OCI-LY3 (cell line): Measurements from ENCODE around the gene SCUBE2.

Experiments
- EZH2phosphoT487 ChIP-seq: fragments of 200-600 bp; shearing (Covaris generic); IDR thresholded peaks from 2 replicates; pipeline ENCODE4 v1.6.1; 2018; ENCODE audit warnings: antibody characterized with exemption, mixed run types, low read depth
- TF ChIP-seq, protein P1 (sequence below): fragments of 200-600, 300-600 bp; sonication (generic); IDR thresholded peaks from 2 replicates; pipeline ENCODE4 v1.5.1; 2014; ENCODE audit warnings: antibody characterized with exemption, low read length, low read depth

DNA sequence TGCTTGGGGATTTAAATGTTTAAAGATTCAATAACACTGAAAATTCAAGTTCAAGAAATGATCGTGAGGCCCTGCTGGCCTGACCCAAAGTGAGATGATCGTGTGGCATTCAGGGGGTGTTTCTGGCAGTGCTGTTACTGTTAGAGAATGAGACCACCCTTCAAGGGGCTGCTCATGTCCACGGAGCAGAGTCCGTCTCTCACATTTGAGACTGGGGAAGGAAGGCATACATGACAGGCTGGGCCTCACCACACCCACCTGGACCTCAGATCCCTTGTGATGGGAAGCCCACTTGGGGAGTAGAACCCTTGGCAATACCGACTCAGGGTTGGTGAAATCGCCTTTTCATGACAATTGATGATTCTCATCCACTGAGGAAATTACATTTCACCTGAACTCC is 71.5 kb downstream of the SCUBE2 start:
- TF ChIP-seq, protein P1, sequence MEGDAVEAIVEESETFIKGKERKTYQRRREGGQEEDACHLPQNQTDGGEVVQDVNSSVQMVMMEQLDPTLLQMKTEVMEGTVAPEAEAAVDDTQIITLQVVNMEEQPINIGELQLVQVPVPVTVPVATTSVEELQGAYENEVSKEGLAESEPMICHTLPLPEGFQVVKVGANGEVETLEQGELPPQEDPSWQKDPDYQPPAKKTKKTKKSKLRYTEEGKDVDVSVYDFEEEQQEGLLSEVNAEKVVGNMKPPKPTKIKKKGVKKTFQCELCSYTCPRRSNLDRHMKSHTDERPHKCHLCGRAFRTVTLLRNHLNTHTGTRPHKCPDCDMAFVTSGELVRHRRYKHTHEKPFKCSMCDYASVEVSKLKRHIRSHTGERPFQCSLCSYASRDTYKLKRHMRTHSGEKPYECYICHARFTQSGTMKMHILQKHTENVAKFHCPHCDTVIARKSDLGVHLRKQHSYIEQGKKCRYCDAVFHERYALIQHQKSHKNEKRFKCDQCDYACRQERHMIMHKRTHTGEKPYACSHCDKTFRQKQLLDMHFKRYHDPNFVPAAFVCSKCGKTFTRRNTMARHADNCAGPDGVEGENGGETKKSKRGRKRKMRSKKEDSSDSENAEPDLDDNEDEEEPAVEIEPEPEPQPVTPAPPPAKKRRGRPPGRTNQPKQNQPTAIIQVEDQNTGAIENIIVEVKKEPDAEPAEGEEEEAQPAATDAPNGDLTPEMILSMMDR, result no peak
- no peak for TF ChIP-seq EZH2phosphoT487
